ENCODE results near the gene SOX18. TPM values are rescaled to one million over a fixed set of nuclear protein-coding genes. Genes with fewer than 3 reads are reported as not detected.
A peak's percentile ranks its signal among the peaks of the same experiment; 100 is the strongest.

SOX18 gene
- total and polyA plus RNA-seq, 2 of the 13 experiments (the other 11 are each of a cell fraction or from before 2014, with no cell fraction given): 1.6 to 1.9 TPM

GRCh38 chr20:64035933-64036345, 13.5 kb downstream of the SOX18 start, which contains the start of gene C20orf204 (continued):
- TF ChIP-seq ZNF503 (CRISPR knock-in tag; IDR thresholded peaks at IDR 0.05) (no peak), SNAPC2 (CRISPR knock-in tag; IDR thresholded peaks at IDR 0.05) (no peak), ZNF180 (CRISPR knock-in tag; IDR thresholded peaks at IDR 0.05; ENCODE audit: borderline replicate concordance, low read depth) (no peak; the same call in 1 of the 2 replicates), KDM5B (CRISPR knock-in tag; IDR thresholded peaks at IDR 0.05; ENCODE audit: borderline replicate concordance) (peak; percentile 79; the same call in 1 of the 2 replicates), SMC3 (IDR thresholded peaks at IDR 0.05; ENCODE audit: low read length) (no peak), YY1 (IDR thresholded peaks at IDR 0.05; ENCODE audit: insufficient read depth, insufficient replicate concordance, low read depth, low read length) (peak; percentile 26), ARNTL (CRISPR knock-in tag; IDR thresholded peaks at IDR 0.05) (peak; percentile 71; the same call in 1 of the 2 replicates), HCFC1 (IDR thresholded peaks at IDR 0.05; ENCODE audit: low read depth, low read length) (no peak), FUBP1 (CRISPR knock-in tag; IDR thresholded peaks at IDR 0.05; ENCODE audit: borderline replicate concordance) (no peak), ZHX1 (CRISPR knock-in tag; IDR thresholded peaks at IDR 0.05; ENCODE audit: low read depth) (no peak), CCDC6 (CRISPR knock-in tag; IDR thresholded peaks at IDR 0.05) (peak; percentile 78; the same call in 1 of the 2 replicates), ETS1 (CRISPR knock-in tag; IDR thresholded peaks at IDR 0.05) (no peak)
- TF ChIP-seq, protein P1, sequence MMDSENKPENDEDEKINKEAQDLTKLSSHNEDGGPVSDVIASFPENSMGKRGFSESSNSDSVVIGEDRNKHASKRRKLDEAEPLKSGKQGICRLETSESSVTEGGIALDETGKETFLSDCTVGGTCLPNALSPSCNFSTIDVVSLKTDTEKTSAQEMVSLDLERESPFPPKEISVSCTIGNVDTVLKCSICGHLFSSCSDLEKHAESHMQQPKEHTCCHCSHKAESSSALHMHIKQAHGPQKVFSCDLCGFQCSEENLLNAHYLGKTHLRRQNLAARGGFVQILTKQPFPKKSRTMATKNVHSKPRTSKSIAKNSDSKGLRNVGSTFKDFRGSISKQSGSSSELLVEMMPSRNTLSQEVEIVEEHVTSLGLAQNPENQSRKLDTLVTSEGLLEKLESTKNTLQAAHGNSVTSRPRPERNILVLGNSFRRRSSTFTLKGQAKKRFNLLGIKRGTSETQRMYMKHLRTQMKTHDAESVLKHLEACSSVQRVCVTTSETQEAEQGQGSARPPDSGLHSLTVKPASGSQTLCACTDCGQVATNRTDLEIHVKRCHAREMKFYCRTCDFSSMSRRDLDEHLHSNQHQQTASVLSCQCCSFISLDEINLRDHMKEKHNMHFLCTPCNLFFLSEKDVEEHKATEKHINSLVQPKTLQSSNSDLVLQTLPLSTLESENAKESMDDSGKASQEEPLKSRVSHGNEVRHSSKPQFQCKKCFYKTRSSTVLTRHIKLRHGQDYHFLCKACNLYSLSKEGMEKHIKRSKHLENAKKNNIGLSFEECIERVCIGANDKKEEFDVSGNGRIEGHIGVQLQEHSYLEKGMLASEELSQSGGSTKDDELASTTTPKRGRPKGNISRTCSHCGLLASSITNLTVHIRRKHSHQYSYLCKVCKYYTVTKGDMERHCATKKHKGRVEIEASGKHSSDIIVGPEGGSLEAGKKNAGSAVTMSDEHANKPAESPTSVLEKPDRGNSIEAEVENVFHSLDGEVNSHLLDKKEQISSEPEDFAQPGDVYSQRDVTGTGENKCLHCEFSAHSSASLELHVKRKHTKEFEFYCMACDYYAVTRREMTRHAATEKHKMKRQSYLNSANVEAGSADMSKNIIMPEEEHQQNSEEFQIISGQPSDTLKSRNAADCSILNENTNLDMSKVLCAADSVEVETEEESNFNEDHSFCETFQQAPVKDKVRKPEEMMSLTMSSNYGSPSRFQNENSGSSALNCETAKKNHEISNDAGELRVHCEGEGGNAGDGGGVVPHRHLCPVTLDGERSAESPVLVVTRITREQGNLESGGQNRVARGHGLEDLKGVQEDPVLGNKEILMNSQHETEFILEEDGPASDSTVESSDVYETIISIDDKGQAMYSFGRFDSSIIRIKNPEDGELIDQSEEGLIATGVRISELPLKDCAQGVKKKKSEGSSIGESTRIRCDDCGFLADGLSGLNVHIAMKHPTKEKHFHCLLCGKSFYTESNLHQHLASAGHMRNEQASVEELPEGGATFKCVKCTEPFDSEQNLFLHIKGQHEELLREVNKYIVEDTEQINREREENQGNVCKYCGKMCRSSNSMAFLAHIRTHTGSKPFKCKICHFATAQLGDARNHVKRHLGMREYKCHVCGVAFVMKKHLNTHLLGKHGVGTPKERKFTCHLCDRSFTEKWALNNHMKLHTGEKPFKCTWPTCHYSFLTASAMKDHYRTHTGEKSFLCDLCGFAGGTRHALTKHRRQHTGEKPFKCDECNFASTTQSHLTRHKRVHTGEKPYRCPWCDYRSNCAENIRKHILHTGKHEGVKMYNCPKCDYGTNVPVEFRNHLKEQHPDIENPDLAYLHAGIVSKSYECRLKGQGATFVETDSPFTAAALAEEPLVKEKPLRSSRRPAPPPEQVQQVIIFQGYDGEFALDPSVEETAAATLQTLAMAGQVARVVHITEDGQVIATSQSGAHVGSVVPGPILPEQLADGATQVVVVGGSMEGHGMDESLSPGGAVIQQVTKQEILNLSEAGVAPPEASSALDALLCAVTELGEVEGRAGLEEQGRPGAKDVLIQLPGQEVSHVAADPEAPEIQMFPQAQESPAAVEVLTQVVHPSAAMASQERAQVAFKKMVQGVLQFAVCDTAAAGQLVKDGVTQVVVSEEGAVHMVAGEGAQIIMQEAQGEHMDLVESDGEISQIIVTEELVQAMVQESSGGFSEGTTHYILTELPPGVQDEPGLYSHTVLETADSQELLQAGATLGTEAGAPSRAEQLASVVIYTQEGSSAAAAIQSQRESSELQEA (CRISPR knock-in tag; IDR thresholded peaks at IDR 0.05; ENCODE audit: not compliant biosample characterization): no peak

All from HepG2 (cell line).